Measurements from ENCODE around the gene TFPI2.

TFPI2 gene

DNA sequence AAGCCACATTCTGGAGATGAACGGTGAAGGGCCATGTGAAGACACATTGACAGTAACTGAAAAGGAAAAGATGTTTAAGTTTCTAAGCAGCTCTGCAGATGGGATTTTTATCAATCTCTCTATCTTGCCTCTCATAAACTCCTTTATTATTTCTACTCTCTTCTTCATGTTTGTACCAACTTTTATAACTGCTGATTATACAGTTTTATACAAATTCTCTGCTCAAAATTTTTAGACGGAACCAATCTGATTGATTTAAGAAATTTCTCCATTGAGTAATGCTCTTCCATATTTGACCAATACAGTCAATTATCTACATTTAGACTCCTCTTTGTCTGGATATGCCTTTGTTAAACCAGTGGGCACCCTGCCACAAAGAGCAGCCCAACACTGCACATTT lies 31.7 kb downstream of the TFPI2 start:
- ATAC-seq (ENCODE audit: insufficient read depth, low read depth): no peak
- H3K4me2 ChIP-seq (ENCODE audit: insufficient read depth, low read length): no peak overlapping the region
- no peak for DNase-seq
- H3K36me3 ChIP-seq (ENCODE audit: insufficient read depth, low read length): no peaks in the 10 kb centered on the region
- H4K20me1 ChIP-seq (ENCODE audit: insufficient read depth, low read length): no peaks in the 10 kb centered on the region
- no peaks in the 10 kb centered on the region for H3K9me3 ChIP-seq (ENCODE audit: insufficient read depth, low read length, severe bottlenecking)
- no peak overlapping the region for H3K9ac ChIP-seq (ENCODE audit: low read depth, low read length)
- H3K27me3 ChIP-seq (ENCODE audit: insufficient read depth, low read length, poor library complexity): no peaks in the 10 kb centered on the region
- H3K4me1 ChIP-seq (ENCODE audit: insufficient read depth, low read length): no peaks in the 10 kb centered on the region
- no peak overlapping the region for H3K27ac ChIP-seq (ENCODE audit: low read length)
- H3K4me3 ChIP-seq (ENCODE audit: low read depth in 1 of 2, low read length in 2 of 2): no peak overlapping the region
- no peak overlapping the region for H2AFZ ChIP-seq (ENCODE audit: low read depth, low read length)
- no peaks in the 10 kb centered on the region for H3K79me2 ChIP-seq (ENCODE audit: insufficient read depth, low read length)
- TF ChIP-seq, protein P1, sequence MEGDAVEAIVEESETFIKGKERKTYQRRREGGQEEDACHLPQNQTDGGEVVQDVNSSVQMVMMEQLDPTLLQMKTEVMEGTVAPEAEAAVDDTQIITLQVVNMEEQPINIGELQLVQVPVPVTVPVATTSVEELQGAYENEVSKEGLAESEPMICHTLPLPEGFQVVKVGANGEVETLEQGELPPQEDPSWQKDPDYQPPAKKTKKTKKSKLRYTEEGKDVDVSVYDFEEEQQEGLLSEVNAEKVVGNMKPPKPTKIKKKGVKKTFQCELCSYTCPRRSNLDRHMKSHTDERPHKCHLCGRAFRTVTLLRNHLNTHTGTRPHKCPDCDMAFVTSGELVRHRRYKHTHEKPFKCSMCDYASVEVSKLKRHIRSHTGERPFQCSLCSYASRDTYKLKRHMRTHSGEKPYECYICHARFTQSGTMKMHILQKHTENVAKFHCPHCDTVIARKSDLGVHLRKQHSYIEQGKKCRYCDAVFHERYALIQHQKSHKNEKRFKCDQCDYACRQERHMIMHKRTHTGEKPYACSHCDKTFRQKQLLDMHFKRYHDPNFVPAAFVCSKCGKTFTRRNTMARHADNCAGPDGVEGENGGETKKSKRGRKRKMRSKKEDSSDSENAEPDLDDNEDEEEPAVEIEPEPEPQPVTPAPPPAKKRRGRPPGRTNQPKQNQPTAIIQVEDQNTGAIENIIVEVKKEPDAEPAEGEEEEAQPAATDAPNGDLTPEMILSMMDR (IDR thresholded peaks at IDR 0.05; ENCODE audit: borderline replicate concordance, extremely low read depth, low read length, poor library complexity, severe bottlenecking): no peak
- TF ChIP-seq EZH2 (IDR thresholded peaks at IDR 0.05; ENCODE audit: borderline replicate concordance, low read depth, low read length, severe bottlenecking): no peak

DNA sequence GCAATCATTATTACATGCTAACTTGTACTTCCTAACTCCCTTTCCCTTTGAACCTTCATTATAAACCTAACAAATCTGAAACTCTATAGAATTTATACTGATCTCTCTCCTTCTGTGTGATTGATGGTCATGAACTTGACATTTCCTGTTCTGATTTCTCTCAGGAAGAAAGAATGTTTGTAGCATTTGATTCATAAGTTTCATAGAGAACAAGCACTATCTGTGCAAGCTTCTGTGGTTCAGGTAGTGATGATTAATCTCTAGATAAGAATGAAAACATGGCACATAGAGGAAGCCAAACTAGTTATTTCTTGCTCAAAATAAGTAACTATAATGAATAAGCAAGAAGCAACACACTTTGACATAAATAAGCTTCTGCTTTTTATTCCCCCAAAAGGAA lies 34.2 kb downstream of the TFPI2 start:
- no peak overlapping the region for H3K27ac ChIP-seq (ENCODE audit: low read length)
- no peaks in the 10 kb centered on the region for H3K9me3 ChIP-seq (ENCODE audit: insufficient read depth, low read length, severe bottlenecking)
- no peaks in the 10 kb centered on the region for H3K27me3 ChIP-seq (ENCODE audit: insufficient read depth, low read length, poor library complexity)
- no peak for DNase-seq
- no peak for ATAC-seq (ENCODE audit: insufficient read depth, low read depth)
- no peak overlapping the region for H3K9ac ChIP-seq (ENCODE audit: low read depth, low read length)
- H3K4me1 ChIP-seq (ENCODE audit: insufficient read depth, low read length): no peaks in the 10 kb centered on the region
- no peak overlapping the region for H2AFZ ChIP-seq (ENCODE audit: low read depth, low read length)
- no peak overlapping the region for H3K4me3 ChIP-seq (ENCODE audit: low read depth in 1 of 2, low read length in 2 of 2)
- H4K20me1 ChIP-seq (ENCODE audit: insufficient read depth, low read length): no peaks in the 10 kb centered on the region
- H3K36me3 ChIP-seq (ENCODE audit: insufficient read depth, low read length): no peaks in the 10 kb centered on the region
- TF ChIP-seq EZH2 (IDR thresholded peaks at IDR 0.05; ENCODE audit: borderline replicate concordance, low read depth, low read length, severe bottlenecking): no peak
- TF ChIP-seq, protein P1 (IDR thresholded peaks at IDR 0.05; ENCODE audit: borderline replicate concordance, extremely low read depth, low read length, poor library complexity, severe bottlenecking): no peak
- no peak overlapping the region for H3K4me2 ChIP-seq (ENCODE audit: insufficient read depth, low read length)
- no peaks in the 10 kb centered on the region for H3K79me2 ChIP-seq (ENCODE audit: insufficient read depth, low read length)

DNA sequence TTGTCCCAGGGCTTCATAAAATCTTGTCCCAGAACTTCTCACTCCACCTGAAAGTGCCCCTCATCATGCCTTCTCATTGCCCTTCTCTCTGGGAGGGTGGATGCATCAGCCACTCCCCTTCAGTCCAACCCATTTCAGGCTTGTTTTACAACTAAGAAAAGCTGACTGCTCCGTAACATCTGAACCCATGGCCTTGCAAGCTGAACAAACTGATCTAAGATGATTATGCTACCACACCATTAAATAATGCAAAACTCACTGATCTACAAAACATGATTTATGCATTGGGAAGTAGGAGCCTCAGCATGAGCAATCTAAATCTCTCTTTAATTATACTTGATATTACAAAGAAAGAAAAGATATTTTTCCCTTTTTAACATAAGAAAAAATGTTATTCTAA lies 34.8 kb downstream of the TFPI2 start:
- Histone ChIP-seq H3K36me3 (ENCODE audit: insufficient read depth, low read length) (no peaks in the 10 kb centered on the region), H3K79me2 (ENCODE audit: insufficient read depth, low read length) (no peaks in the 10 kb centered on the region), H2AFZ (ENCODE audit: low read depth, low read length) (no peak overlapping the region), H3K9me3 (ENCODE audit: insufficient read depth, low read length, severe bottlenecking) (no peaks in the 10 kb centered on the region), H3K4me1 (ENCODE audit: insufficient read depth, low read length) (no peaks in the 10 kb centered on the region), H4K20me1 (ENCODE audit: insufficient read depth, low read length) (no peaks in the 10 kb centered on the region), H3K4me2 (ENCODE audit: insufficient read depth, low read length) (no peak overlapping the region), H3K27me3 (ENCODE audit: insufficient read depth, low read length, poor library complexity) (no peaks in the 10 kb centered on the region), H3K27ac (ENCODE audit: low read length) (no peak overlapping the region), H3K9ac (ENCODE audit: low read depth, low read length) (no peak overlapping the region), H3K4me3 (ENCODE audit: low read depth in 1 of 2, low read length in 2 of 2) (no peak overlapping the region)
- TF ChIP-seq, protein P1 (IDR thresholded peaks at IDR 0.05; ENCODE audit: borderline replicate concordance, extremely low read depth, low read length, poor library complexity, severe bottlenecking): no peak
- TF ChIP-seq EZH2 (IDR thresholded peaks at IDR 0.05; ENCODE audit: borderline replicate concordance, low read depth, low read length, severe bottlenecking): no peak
- DNase-seq (no peak), ATAC-seq (ENCODE audit: insufficient read depth, low read depth) (no peak)

DNA sequence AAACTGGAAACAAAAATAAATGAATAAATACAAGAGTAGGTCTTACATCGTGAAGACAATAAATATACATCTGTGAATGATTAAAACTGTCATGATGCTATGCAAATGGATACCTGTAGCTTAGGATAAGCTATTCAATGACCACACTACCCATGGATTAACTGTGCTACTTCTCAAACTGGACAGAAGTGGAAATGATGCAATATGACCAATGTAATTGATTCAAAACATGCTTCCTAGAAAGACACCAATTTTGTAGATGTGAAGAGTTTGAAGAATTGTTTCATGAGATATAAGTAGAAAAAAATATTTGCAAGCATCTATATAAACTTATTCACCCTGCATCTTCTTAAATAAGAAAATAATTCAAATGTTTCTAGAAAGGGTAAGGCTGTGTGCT lies 36.1 kb downstream of the TFPI2 start:
- no peak overlapping the region for H3K4me3 ChIP-seq (ENCODE audit: low read depth in 1 of 2, low read length in 2 of 2)
- no peaks in the 10 kb centered on the region for H3K36me3 ChIP-seq (ENCODE audit: insufficient read depth, low read length)
- H3K9me3 ChIP-seq (ENCODE audit: insufficient read depth, low read length, severe bottlenecking): no peaks in the 10 kb centered on the region
- no peak overlapping the region for H3K9ac ChIP-seq (ENCODE audit: low read depth, low read length)
- no peaks in the 10 kb centered on the region for H3K4me1 ChIP-seq (ENCODE audit: insufficient read depth, low read length)
- TF ChIP-seq, protein P1 (IDR thresholded peaks at IDR 0.05; ENCODE audit: borderline replicate concordance, extremely low read depth, low read length, poor library complexity, severe bottlenecking): no peak
- no peak for TF ChIP-seq EZH2 (IDR thresholded peaks at IDR 0.05; ENCODE audit: borderline replicate concordance, low read depth, low read length, severe bottlenecking)
- no peak overlapping the region for H3K27ac ChIP-seq (ENCODE audit: low read length)
- no peak overlapping the region for H2AFZ ChIP-seq (ENCODE audit: low read depth, low read length)
- H3K79me2 ChIP-seq (ENCODE audit: insufficient read depth, low read length): no peaks in the 10 kb centered on the region
- no peak overlapping the region for H3K4me2 ChIP-seq (ENCODE audit: insufficient read depth, low read length)
- no peaks in the 10 kb centered on the region for H4K20me1 ChIP-seq (ENCODE audit: insufficient read depth, low read length)
- no peak for ATAC-seq (ENCODE audit: insufficient read depth, low read depth)
- H3K27me3 ChIP-seq (ENCODE audit: insufficient read depth, low read length, poor library complexity): no peaks in the 10 kb centered on the region
- DNase-seq: no peak

All from DND-41 (cell line).